Activated CD8-positive, alpha-beta memory T cell treated with anti-CD3 and anti-CD28 coated beads for 4 hours (primary cell): ENCODE results near the gene MTMR12.

ENCODE experiments used
- DNase-seq, 2 donors: peaks; one replicate each; pipeline ENCODE4 v3.0.0-alpha.2; 2020; ENCODE audit warnings: low read depth in 2 of 2

The MTMR12 gene, protein sequence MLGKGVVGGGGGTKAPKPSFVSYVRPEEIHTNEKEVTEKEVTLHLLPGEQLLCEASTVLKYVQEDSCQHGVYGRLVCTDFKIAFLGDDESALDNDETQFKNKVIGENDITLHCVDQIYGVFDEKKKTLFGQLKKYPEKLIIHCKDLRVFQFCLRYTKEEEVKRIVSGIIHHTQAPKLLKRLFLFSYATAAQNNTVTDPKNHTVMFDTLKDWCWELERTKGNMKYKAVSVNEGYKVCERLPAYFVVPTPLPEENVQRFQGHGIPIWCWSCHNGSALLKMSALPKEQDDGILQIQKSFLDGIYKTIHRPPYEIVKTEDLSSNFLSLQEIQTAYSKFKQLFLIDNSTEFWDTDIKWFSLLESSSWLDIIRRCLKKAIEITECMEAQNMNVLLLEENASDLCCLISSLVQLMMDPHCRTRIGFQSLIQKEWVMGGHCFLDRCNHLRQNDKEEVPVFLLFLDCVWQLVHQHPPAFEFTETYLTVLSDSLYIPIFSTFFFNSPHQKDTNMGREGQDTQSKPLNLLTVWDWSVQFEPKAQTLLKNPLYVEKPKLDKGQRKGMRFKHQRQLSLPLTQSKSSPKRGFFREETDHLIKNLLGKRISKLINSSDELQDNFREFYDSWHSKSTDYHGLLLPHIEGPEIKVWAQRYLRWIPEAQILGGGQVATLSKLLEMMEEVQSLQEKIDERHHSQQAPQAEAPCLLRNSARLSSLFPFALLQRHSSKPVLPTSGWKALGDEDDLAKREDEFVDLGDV

GRCh38 chr5:32312595-32313332 is at the start of gene MTMR12:
MTMR12 (minus strand) TSS chr5:32312939; CDS start chr5:32312838, 101 bp downstream.
- DNase-seq: peak; percentile 99 to 100

DNA sequence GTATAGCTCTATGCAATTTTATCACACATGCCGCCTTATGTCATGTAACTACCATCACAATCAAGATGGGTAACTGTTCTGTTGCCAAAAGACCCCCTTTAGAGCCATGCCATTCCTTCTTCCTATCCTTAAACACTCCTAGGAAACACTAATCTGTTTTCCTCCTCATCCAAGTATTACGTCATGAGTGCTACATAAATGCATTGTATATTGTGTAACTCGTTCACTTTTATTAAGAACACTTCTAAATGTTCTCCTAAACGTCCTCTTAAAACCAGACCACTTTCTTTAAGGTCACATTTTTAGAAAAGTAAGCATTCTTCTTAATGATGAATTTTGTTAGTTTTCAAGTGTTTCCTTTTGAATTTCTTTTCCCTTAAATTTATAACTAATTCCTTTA is 49.8 kb upstream of the MTMR12 start:
- DNase-seq: no peak

- no peak for DNase-seq
Observed at GRCh38 chr5:32360906-32361305, 48.2 kb upstream of the MTMR12 start.

GRCh38 chr5:32358611-32359010 is 45.9 kb upstream of the MTMR12 start:
- DNase-seq: no peak

DNA sequence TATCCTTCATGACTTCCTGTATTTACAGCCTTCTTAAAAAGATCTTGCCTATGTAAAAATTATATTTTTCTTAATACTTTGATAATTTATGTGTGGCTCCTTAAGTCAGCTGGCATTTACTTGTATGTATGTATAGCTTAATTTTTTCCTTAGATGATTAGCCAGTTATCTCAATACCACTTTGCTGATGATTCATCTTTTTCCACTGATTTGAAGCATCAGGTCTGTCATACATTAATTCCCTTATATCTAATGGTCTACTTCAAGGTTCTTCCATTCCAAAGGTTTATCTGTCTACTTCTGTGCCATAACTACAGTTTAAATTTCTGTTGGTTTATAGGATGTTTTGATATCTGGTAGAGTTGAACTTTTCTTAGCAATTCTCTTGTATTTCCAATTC is 44.9 kb upstream of the MTMR12 start:
- DNase-seq: no peak

DNA sequence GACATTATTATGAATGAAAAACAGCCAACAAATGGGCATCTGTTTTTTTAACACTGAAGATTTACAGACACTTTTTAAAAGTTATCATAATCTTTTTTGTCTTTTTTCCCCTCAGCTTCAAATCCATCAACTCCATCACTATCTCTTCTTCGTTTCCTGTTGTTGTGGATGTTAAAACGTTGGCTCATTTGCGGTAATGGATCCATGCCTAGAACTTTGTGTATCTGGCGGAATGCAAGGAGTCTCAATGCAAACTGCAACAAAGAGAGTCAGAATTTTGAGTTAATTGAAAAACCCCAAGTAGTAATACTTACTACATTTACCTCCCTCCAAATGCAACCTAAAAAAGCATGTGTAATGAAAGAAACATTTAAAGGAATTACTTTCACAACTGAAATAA is 42.9 kb upstream of the MTMR12 start:
- no peak for DNase-seq

GRCh38 chr5:32353420-32353819 is 40.7 kb upstream of the MTMR12 start:
- no peak for DNase-seq

DNA sequence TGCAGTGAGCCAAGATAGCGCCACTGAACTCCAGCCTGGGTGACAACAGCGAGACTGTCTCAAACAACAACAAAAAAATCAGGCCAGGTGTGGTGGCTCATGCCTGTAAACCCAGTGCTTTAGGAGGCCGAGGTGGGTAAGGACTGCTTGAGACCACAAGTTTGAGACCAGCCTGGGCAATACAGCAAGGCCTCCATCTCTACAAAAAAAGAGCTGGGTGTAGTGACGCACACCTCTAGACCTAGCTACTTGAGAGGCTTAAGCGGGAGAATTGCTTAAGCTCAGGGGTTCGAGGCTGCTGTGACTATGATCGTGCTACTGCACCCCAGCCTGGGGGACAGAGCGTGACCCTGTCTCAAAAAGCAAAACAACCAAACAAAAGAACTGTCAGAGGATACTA is 39.9 kb upstream of the MTMR12 start:
- no peak for DNase-seq

DNA sequence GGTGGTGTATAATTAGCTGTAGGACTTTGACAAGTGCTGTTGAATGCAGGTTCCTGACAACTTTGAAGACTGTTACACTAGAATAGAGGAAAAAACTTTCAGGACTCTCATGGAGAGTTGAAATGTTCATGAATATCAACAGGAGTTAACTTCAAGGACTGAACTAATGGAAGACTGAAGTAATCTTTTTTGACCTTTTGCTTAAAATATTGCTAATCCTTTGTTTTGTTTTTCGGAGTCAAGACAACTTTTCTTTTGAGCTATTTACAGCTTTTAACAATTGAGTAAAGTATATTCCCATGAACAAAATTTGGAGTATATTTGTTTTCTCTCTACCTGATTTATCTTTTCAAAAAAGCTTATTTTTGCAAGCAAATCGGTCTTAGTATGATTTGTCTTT is 34.1 kb upstream of the MTMR12 start:
- DNase-seq: no peak

- DNase-seq: no peak
Observed at GRCh38 chr5:32343058-32343672, 30.4 kb upstream of the MTMR12 start.

- no peak for DNase-seq
Observed at GRCh38 chr5:32342656-32343055, 29.9 kb upstream of the MTMR12 start.

DNA sequence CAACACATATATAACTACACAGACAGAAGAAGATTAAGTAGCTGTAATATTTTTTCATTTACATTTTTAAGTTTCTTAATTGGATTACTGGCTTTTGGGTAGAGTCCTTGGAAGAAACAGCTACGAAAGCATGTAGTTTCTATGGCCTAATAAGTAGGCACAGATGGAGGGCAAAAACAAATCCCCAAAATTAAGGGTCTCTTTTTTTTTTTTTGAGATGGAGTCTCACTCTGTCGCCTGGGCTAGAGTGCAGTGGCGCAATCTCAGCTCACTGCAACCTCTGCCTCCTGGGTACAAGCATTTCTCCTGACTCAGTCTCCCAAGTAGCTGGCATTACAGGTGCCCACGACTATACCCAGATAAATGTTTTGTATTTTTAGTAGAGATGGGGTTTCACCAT is 27.1 kb upstream of the MTMR12 start:
- DNase-seq: no peak

DNA sequence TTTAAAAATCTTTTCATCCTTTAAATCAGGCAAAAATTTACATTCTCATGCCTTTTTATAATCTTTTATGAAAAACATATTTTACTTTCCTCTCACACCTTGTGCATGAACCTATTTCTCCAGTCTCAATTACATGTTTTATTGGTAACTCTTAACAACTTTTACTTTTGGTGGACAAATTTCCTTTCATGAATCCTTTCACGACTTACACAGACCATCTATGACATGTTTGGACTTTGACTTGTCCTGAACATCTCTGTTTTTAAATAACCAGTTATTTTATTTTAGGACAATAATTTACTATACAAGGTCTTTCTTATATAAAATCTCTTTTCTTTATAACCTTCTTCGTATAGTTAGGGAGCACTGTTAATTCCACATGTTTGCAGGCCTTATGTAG is 26.5 kb upstream of the MTMR12 start:
- DNase-seq: no peak

DNA sequence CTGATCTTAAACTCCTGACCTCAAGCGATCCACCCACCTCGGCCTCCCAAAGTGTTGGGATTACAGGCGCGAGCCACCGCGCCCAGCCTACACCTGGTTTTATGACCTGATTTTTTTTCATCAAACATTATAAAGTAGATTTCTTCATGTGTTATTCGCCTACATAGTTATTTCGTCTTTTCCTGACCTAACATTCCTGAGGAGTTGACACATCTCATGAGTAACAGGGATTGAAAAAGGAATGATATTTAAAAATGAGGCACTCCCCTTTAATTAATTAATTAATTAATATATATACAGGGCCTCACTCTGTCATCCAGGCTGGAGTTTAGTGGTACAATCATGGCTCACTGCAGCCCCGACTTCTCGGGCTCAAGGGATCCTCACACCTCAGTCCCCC is 20.2 kb upstream of the MTMR12 start:
- DNase-seq: no peak

- DNase-seq: no peak
Observed at GRCh38 chr5:32332361-32332760, 19.6 kb upstream of the MTMR12 start.

GRCh38 chr5:32331935-32332274 is 19.2 kb upstream of the MTMR12 start:
- no peak for DNase-seq

DNA sequence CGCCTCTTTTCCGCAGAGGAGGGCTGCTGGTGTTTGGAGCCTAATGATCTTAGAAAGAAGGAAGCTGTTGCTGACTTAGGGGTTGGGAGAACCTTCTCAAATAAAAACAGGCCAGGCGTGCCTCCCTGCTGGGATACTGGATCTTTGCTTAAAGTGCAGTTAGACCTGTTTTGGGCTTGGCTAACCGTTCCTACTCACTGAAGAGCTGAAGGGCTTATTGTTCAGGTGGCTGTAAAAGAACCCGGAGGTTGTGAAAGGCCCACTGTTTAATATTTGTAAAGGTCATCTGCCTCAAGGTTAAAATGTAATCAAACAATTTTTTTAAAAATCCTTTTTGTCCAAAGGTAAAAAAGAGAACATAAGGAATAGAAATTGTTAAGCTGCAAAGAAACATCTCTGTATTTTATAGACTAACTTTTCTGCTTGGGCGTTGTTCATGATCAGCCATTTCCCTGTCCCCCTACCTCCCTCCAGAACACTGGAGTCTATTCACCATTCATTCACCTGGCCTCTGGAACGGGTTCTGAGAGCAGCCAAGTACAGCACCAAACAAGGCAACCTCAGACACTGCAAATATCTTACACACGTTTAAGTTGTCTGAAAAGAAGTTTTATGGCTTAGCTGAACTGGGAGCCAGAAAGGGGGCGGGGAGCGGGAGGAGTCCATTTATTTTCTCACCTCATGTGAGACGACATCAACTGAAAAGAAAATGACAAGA is 18.6 kb upstream of the MTMR12 start:
- no peak for DNase-seq

DNA sequence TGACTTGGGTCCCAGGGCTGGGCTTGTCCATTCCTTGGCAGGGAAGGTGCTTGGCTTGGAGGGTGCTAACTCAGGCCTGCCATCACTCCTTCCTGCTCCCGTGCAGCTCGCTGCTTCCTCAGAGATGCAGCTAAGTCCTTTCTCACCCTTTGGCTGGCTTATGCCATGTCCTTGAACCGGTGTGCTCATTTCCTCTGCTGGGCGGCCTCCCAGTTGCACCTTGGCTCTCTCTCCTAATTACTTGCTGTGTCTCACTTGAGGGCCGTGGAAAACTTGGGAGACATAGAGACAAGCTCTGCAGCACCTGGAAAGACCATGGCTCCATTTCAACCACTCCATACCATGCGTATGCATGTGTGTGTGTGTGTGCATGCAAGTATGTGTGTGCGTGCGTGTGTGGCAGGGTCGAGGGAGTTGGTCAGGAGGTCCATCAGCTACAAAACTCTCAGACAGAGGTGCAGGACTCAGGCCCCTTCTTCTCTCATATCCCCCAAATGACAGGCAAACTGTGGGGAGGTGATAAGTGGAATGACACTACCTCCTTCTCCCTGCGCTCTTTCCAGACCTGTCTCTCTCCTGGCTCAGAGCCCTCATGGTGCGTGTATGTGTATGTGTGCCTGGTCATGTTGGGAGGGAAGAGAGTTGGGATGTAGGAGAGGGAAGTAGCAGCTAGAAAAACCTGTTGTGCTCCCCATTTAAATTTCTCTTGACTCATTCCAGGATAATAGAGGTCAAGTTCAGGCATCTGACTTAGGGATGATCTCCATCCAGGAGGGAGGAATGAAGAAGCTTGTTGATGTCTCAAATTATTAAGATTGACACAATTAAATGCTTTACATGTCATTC is 17.6 kb upstream of the MTMR12 start:
- DNase-seq: no peak

DNA sequence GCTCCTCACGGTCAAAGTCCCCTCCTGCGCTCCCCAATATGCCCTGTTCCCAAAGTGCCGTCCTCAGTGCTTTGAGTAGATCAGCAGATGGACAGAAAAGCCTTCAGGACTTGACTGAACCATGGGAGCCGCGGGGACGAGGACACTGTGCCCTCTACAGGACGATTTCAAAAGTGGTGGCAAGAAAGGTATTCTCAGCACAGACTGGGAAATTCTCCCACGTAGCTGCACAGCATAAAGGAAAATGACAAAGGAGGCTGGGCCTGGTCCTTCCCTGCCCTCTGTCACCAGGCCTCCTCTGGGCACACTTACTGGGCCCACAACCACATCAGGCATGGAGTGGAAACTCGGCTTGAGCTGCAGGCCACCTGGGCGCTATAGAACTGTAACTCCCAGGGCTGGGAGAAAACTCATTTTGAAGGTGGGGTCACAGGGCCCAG is 16.7 kb upstream of the MTMR12 start:
- DNase-seq: peak in 1 of 2 donors; percentile 6

DNA sequence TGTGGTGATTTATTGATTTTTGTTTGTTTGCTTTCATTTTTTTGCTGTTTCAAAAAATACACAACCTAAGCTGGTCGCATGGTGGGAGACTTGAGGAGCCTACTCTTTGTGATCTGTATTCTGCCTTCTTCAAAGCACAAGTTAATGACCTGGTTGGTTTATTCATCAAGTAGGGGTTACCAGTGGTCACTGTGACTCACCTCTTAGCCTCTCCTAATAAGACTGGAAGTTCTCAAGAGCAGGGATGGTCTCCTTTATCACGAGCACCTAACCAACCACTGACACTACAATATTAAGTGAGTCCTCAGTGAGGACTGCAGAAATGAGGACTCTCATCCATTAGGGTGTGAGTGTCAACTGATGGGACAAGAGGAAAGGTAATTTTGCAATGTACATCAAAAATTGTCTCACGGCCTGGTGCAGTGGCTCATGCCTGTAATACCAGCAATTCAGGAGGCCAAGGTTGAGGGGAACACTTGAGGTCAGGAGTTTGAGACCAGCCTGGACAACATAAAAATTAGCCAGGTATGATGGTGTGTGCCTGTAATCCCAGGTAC is 13.6 kb upstream of the MTMR12 start:
- DNase-seq: no peak
